Posterior vena cava (tissue), 2 donors: ENCODE results near the gene CDH13. TPM values are rescaled to one million over a fixed set of nuclear protein-coding genes. Genes with fewer than 3 reads are reported as not detected.

ENCODE experiments used
- DNase-seq: peaks from one replicate; pipeline ENCODE4 v3.0.0-alpha.2; 2020; ENCODE audit warnings: low spot score
- intact Hi-C, 2 donors: fragments of 100-400 bp; cut with DNase I; formaldehyde crosslinking; loops; one replicate each; pipeline versions ENCODE4 v1.14.1 to v1.14.2; 2022 to 2023
- total RNA-seq, 2 donors: library from RNA; stranded (reverse); fragmentation: NEBNext Ultra II Directional; extraction: Animal tissue kit (Norgen Biotek cat#: 25700); gene quantifications; one replicate each; pipeline ENCODE4 v1.2.1, GENCODE V29; 2021
- donor health status: DM: yes; HTN: yes; CAD: no.
- donor health status: DM: yes; HTN: yes; CAD: no.

Gene CDH13
- total RNA-seq, 2 donors from 2014 or later: 32.0 to 81.7 TPM

GRCh38 chr16:82995286-82995923 lies 368.6 kb downstream of the CDH13 start:
- DNase-seq: no peak
- intact Hi-C loops: no loop called here

- DNase-seq: no peak
- intact Hi-C loops: no loop called here
These were observed 369.2 kb downstream of the CDH13 start for GRCh38 chr16:82995924-82996441.

DNA sequence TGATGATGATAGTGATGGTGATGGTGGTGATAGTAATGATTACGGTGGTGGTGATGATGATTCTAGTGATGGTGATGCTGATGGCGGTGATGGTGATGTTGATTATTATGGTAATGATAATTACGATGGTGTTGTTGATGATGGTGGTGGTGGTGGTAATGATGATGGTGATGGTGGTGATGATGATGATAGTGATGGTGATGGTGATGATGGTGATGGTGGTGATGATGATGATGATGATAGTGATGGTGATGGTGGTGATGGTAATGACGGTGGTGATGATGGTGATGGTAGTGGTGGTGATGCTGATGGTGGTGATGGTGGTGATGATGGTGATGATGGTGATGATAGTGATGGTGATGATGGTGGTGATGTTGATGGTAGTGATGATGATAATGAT lies 370.0 kb downstream of the CDH13 start:
- intact Hi-C loops: no loop called here
- no peak for DNase-seq

DNA sequence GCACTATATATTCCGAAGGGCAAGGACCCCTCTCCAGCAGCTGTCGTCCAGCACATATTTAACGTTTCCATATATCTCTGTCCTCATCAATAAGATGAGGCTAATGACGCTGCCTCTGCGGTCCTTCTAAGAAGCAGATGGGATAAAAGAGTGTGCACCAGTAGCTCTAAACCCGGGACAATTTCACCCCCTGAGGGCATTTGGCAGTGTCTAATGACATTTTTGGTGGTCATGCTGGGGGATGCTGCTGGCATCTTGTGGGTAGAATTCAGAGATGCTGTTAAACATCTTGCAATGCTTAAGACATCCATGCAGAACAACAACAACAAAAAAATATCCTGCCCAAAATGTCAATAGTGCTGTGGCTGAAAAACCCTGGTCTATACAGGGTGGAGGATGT lies 372.9 kb downstream of the CDH13 start:
- DNase-seq: no peak
- intact Hi-C loops: no loop called here

- intact Hi-C loops: no loop called here
- no peak for DNase-seq
These were observed 375.9 kb downstream of the CDH13 start for GRCh38 chr16:83002351-83003334.

- DNase-seq: no peak
- intact Hi-C loops: no loop called here
These were observed 378.3 kb downstream of the CDH13 start for GRCh38 chr16:83004868-83005652.

- DNase-seq: no peak
- intact Hi-C loops: no loop called here
These were observed 378.9 kb downstream of the CDH13 start for GRCh38 chr16:83005653-83006160.

DNA sequence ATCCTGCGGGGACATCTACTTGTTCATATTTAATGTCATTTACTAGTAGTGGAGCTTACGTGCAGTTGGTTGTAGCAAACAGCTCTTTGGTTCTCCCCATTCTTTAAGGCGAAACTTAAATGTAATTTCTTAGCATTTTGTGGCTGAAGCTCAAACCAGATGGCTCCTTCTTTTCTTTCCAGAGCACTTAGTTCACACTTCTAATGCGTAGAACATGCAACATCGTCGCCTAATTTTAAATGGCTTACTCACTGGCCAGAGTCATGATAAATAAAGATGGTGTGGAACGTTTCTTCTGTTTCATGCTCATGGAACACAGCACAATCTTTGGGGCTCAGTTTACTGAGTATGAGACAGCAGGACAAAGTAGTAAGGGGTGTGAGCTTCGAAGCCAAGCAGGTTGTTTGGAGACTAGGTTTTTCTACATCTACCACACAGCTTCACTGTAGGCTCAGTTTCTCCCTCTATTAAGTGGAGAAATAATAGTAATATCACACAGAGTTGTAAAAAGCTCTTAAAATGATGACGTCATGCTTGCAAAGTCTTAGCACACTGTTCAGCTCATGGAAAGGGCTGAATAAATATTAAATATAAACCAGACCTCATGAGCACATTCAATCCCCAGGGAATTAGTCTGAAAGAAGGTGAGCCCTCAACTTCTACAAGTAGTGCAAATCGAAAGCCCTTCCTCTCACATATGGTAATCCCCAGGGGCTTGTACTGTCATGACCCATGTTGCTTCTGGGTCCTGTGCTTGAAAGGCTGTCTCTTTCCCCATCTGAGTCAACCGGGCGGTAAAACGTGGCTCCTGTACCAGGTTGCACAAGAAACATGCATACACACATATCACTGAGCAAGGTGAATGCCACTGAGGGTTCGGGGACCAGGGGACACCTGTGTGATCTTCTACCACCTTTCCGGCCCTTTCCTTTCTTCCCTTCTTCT lies 384.3 kb downstream of the CDH13 start:
- intact Hi-C loops: no loop called here
- DNase-seq: no peak

DNA sequence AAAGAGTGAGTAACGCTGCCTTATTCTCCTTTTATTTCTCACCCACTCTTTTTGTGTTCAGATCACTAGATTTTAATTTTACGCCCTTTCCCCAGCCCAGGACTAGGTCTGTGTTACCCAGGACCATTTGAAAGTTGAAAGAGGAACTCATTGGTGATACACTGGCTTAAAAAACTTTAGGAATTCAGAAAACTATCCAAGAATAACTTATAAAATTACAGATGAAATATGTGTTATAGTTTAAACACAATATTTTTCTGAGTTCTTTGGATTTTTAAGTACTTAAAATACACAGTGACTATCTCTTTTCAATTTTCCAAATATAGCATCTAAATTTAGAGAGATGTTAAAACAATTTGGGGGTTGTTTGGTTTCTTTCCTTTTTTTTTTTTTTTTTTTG lies 385.2 kb downstream of the CDH13 start:
- DNase-seq: no peak

DNA sequence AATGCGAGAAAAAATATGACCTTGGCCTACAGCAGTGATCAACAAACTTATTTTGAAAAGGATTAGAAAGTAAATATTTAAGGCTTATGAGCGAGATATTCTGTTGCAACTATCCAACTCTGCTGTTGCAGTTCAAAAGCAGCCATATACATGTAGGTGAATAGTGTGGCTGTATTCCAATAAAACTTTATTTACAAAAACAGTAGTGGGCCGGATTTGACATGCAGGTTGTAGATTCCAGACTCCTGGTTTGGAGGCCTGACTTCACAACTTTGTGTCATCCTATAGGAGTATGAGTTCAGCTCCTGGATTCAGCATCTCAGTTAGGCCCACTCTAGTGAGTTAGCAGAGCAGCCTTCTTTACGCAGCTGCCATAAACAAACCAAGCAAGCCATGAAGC lies 386.3 kb downstream of the CDH13 start:
- DNase-seq: no peak
- intact Hi-C loops: no loop called here

More for the DNA sequence above, 385.2 kb downstream of the CDH13 start:
- intact Hi-C loops: no loop called here

DNA sequence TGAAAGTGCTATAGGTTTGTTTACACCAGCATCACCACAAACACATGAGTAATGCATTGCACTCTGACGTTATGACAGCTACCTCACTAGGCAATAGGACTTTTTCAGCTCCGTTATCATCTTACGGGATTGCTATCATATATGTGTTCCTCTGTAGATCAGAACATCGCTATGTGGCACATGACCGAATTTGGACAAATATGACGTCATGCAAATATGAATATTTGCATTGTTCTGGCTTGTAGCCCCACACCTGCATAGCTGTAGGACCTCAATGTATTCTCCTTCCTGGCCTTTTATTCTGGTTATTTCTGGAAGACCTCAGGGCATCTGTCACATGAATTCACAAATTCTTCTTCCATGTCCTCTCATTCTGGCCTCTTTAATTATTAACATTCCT lies 393.2 kb downstream of the CDH13 start:
- no peak for DNase-seq
- intact Hi-C loops: no loop called here

DNA sequence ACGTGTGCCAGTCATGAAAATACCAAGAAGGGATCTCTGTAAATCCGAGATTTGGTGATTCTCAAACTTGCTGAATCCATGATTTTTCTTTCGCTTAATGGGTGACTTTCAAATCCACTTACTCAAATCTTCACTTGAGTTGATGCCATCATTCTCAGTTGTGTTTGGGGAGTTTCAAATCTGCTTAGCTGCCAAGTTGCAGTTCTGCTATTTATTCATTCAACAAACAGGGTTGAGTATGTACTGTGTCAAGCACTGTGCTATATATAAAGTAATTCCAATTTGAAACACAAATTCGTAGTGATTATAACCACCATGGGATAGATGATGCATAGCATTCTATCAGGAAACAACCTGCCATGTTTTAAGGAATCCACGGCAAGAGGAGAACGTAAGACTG lies 394.3 kb downstream of the CDH13 start:
- intact Hi-C loops: no loop called here
- DNase-seq: no peak

- intact Hi-C loops: no loop called here
- DNase-seq: no peak
These were observed 395.0 kb downstream of the CDH13 start for GRCh38 chr16:83021746-83022145.

- intact Hi-C loops: no loop called here
- DNase-seq: no peak
These were observed 396.2 kb downstream of the CDH13 start for GRCh38 chr16:83023011-83023410.

- intact Hi-C loops: no loop called here
- no peak for DNase-seq
These were observed 396.9 kb downstream of the CDH13 start for GRCh38 chr16:83023640-83024039.

- intact Hi-C loops: no loop called here
- no peak for DNase-seq
These were observed 401.2 kb downstream of the CDH13 start for GRCh38 chr16:83027973-83028372.

DNA sequence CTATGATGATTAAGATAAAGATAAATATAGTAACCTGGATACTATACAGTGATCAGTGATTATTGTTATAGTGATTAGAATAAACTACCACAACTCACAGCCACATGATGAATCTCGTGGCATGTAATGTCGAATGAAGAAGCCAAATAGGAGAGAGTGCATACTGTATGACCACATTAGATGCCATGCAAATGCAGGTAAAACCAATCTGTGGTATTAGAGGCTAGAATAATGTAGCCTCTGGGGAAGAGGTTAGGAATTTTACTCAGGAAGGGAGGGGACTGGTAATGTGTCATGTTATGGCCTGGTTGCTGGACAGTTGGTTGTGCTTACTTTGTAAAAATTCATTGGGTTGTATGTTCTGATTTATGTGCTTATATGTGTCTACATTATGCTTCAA lies 402.7 kb downstream of the CDH13 start:
- intact Hi-C loops: no loop called here
- no peak for DNase-seq

DNA sequence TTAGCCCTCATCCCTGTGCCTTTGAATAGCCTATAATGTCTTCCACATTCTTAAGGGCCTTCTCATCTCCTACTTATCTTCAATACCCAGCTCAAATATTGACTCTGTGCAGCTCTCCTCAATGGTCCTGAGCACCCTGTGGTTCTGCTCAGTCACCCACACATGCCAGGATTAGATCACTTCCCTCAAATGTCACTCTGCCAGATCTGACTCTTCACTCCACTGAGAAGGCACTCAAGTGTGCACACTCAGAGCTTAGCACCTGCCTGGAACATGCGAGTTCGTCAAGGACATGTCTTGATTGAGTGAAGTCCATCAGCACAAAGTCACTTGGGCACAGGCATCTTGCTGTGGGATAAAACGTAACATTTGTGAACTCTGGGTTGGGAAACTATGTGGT lies 404.8 kb downstream of the CDH13 start:
- intact Hi-C loops: no loop called here
- no peak for DNase-seq
